ENCODE measurements around the gene LSM2. TPM values are rescaled to one million over a fixed set of nuclear protein-coding genes. Genes with fewer than 3 reads are reported as not detected.

Gene LSM2
- polyA plus RNA-seq, 1 experiment = 34.2 TPM

DNA sequence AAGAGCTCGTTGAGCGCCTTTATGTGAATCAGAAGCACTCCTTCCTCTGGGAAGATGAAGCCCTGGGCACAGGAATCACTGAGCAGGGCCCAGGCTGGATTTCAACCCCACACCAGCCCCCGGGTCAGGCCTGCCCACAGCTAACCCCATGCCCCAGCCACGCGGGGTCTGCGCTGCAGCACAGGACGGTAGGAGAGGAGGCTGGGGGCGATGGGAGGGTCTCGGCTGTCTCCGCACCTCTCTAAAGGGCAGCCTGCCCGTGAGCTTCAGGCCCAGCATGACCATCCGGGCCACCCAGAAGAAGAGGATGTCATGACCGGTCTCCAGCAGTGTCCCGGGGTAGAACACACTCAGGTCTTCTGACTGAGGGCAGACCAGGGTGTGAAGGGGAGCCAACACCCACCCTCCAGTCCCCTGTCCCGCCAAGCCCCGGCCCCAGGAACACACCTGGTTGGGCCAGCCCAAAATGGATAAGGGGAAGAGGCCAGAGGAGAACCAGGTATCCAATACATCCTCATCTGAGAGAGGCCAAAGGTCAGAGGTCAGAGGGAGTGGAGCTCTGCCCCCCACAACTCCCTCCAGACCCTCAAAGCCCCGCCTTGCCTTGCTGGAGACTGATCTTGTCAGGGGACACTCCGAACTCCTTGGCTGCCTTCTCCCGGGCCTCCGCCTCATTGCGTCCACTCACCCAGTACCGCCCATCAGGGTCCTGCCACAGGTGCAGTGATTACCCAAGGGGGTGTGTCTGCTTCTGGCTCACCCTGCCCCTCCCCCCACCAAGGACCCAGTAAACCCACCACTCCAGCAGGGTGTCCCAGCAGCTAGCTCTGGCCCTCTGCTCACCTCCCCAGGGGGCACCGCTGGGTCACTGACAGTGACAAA is 25.3 kb downstream of the LSM2 start:
- H3K4me3 ChIP-seq (ENCODE audit: low read depth, low read length) = no peak overlapping the region
- ChIA-PET POLR2A (interaction anchor here (1.2 kb wide), 1 partner anchor 99 kb away, joined by 10 read pairs; no protein-coding TSS in a partner anchor), CTCF (interaction anchor here (0.9 to 4.2 kb wide), 2 partner anchors 10 kb away, joined by 4 to 24 read pairs; no protein-coding TSS in a partner anchor)
- H3K27me3 ChIP-seq (ENCODE audit: control insufficient read depth, insufficient read depth, low read length) = no peaks in the 10 kb centered on the region
- H3K9me3 ChIP-seq (ENCODE audit: control insufficient read depth, insufficient read depth, low read length) = no peaks in the 10 kb centered on the region
- no peak for DNase-seq (ENCODE audit: low read depth, low spot score)
- no peak overlapping the region for H3K27ac ChIP-seq (ENCODE audit: low read depth, low read length)
- TF ChIP-seq, protein P1, sequence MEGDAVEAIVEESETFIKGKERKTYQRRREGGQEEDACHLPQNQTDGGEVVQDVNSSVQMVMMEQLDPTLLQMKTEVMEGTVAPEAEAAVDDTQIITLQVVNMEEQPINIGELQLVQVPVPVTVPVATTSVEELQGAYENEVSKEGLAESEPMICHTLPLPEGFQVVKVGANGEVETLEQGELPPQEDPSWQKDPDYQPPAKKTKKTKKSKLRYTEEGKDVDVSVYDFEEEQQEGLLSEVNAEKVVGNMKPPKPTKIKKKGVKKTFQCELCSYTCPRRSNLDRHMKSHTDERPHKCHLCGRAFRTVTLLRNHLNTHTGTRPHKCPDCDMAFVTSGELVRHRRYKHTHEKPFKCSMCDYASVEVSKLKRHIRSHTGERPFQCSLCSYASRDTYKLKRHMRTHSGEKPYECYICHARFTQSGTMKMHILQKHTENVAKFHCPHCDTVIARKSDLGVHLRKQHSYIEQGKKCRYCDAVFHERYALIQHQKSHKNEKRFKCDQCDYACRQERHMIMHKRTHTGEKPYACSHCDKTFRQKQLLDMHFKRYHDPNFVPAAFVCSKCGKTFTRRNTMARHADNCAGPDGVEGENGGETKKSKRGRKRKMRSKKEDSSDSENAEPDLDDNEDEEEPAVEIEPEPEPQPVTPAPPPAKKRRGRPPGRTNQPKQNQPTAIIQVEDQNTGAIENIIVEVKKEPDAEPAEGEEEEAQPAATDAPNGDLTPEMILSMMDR (IDR thresholded peaks at IDR 0.05; ENCODE audit: low read depth, low read length) = no peak

DNA sequence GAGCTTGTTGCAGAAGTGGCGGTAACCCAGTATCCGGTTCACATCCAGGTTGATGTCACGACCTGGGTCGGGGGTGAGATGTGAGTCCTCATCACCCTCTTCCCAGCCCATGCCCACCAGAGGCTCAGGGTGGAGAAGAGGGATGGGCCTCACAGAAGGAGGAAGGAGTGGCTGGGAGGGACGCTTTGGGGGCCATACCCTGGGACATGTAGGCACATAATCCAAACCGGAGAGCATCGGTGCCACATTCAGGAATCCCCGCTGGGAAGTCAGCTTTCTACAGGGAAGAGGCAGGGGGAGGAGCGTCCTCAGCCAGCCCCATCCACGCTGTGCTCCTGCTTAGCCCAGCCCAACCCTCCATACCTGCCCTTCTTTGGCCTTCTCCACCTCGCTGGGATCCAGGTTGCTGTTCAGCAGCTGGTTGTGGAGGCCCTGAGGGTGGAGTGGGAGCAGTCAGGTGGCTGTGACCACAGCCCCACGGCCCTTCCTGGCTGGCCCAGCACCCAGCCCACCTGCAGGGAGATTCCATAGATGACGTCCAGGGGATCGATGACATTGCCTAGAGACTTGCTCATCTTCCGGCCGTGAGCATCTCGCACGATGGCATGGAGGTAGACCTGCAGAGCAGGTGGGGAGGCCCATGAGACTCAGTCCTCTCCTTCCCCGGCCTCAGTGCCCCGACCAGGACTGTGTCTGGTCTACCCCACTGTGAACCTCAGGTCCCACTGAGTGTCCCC is 26.1 kb downstream of the LSM2 start:
- Histone ChIP-seq H3K9me3 (ENCODE audit: control insufficient read depth, insufficient read depth, low read length) (no peaks in the 10 kb centered on the region), H3K4me3 (ENCODE audit: low read depth, low read length) (no peak overlapping the region), H3K27ac (ENCODE audit: low read depth, low read length) (no peak overlapping the region), H3K27me3 (ENCODE audit: control insufficient read depth, insufficient read depth, low read length) (no peaks in the 10 kb centered on the region)
- no peak for DNase-seq (ENCODE audit: low read depth, low spot score)
- TF ChIP-seq, protein P1 (IDR thresholded peaks at IDR 0.05; ENCODE audit: low read depth, low read length) = no peak
- ChIA-PET CTCF (interaction anchor here (4.2 kb wide), 1 partner anchor 11 kb away, joined by 24 read pairs; no protein-coding TSS in a partner anchor), POLR2A (no interaction called here)

DNA sequence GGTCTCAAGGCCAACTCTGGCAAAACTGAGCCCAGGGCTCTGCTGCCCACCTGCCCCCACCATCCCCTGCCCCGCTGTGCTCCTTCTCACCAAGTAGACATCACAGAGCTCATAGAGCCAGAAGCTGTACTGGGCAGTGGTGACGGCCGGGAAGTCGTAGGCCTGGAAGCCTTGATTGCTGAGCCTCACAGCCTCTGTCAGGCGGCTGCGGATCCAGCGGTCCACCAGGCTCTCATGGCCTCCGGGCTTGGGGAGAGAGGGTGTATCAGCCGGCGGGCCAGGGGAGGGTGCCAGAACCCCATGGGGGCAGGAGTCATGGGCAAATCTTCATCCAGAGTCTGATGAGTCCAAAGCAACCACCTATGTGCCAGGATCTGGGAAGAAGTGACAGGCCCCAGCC is 26.9 kb downstream of the LSM2 start:
- H3K27ac ChIP-seq (ENCODE audit: low read depth, low read length) = no peak overlapping the region
- DNase-seq (ENCODE audit: low read depth, low spot score) = no peak
- no peak overlapping the region for H3K4me3 ChIP-seq (ENCODE audit: low read depth, low read length)
- H3K27me3 ChIP-seq (ENCODE audit: control insufficient read depth, insufficient read depth, low read length) = no peaks in the 10 kb centered on the region
- TF ChIP-seq, protein P1 (IDR thresholded peaks at IDR 0.05; ENCODE audit: low read depth, low read length) = no peak
- POLR2A ChIA-PET = no interaction called here
- CTCF ChIA-PET = interaction anchor here (4.2 kb wide), 1 partner anchor 11 kb away, joined by 24 read pairs; no protein-coding TSS in a partner anchor
- no peaks in the 10 kb centered on the region for H3K9me3 ChIP-seq (ENCODE audit: control insufficient read depth, insufficient read depth, low read length)

DNA sequence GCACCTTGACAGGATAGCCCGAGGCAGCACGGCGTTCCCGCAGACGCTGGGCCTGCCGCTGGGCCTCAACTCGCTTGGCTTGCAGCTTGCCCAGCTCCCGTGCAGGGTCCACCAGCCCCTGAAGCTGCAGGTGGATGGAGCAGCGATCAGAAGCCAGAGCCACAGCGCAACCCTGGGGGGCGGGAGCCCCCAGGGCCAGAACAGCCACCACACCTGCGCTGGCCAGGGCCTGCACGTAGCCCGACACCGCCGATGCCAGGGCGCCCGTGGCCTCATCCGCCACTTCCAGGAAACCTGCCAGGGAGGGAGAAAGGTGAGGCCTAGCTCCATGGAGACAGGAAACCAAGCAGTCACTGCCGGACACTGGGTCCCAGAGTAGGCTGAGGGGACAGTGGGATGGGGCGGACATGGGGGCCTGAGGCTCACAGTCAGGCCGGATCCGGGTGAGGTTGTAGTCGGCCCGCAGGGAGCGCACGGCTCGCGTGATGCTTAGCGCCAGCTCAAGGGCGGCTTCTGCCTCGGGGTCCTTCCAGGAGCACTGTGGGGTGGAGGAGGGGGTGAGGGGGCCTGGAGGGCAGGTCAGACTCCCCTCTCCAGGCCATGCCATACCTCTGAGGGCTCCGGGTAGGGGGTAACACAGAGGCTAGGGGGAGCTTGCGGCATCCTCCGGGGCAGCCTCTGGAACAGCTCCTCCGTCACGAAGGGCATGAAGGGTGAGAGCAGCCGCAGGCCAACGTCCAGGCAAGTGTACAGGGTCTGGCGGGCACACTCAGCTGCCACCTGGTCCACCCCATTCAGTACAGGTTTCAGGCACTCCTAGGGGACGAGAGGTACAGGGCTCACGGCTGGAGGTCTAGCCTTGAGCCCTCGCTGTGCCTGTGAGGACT is 27.5 kb downstream of the LSM2 start:
- no peak for DNase-seq (ENCODE audit: low read depth, low spot score)
- Histone ChIP-seq H3K27me3 (ENCODE audit: control insufficient read depth, insufficient read depth, low read length) (no peaks in the 10 kb centered on the region), H3K27ac (ENCODE audit: low read depth, low read length) (no peak overlapping the region), H3K4me3 (ENCODE audit: low read depth, low read length) (no peak overlapping the region), H3K9me3 (ENCODE audit: control insufficient read depth, insufficient read depth, low read length) (no peaks in the 10 kb centered on the region)
- CTCF ChIA-PET = interaction anchor here (1.1 to 4.2 kb wide), 2 partner anchors 9 to 12 kb away, joined by 3 to 24 read pairs; no protein-coding TSS in a partner anchor
- POLR2A ChIA-PET = interaction anchor here (0.6 to 0.7 kb wide), 2 partner anchors 120 to 1182 kb away, joined by 3 to 4 read pairs; no protein-coding TSS in a partner anchor
- TF ChIP-seq, protein P1 (IDR thresholded peaks at IDR 0.05; ENCODE audit: low read depth, low read length) = no peak
